A673 (cell line): ENCODE measurements around the gene MYH16. TPM values are rescaled to one million over a fixed set of nuclear protein-coding genes. Genes with fewer than 3 reads are reported as not detected.
"Not testable (repeated sequence)": the region's sequence is repeated elsewhere in the genome, so short reads cannot be mapped to it uniquely, and the experiment has no call there.

Source experiments
- BruUV-seq: library from RNA; stranded (reverse); fragments of 400-500 nt; replicated peaks from 2 replicates; lab custom pipeline; 2021; lab: Mats Ljungman, UMichigan
- CTCF ChIA-PET: fragments of 300-600 bp; sonication (Branson Sonifier 250); formaldehyde crosslinking; loops from one replicate; lab custom pipeline; 2022; ENCODE audit warnings: antibody characterized with exemption; lab: Charles Lee
- POLR2A ChIA-PET: fragments of 300-600 bp; sonication (Branson Sonifier 250); formaldehyde crosslinking; loops from one replicate; lab custom pipeline; 2022; ENCODE audit warnings: antibody characterized with exemption; ENCODE audit not compliant: low non-redundant PET; lab: Charles Lee
- DNase-seq: peaks from one replicate; pipeline ENCODE4 v3.0.0-alpha.2; 2015; ENCODE audit warnings: low spot score
- H3K27ac ChIP-seq: fragments of 200-600 bp; sonication (generic); 2 replicates; pipeline ENCODE4 v1.5.1; 2016; ENCODE audit warnings: mixed run types, low read depth, mild to moderate bottlenecking, mixed read lengths, antibody characterized with exemption, low read length; ENCODE audit not compliant: poor library complexity, severe bottlenecking
- H3K27me3 ChIP-seq: fragments of 200-600 bp; sonication (generic); replicated peaks from 2 replicates; pipeline ENCODE4 v1.6.1; 2017; ENCODE audit warnings: mixed run types, low read depth, mild to moderate bottlenecking, mixed read lengths, antibody characterized with exemption, low read length; ENCODE audit not compliant: insufficient read depth, poor library complexity
- H3K36me3 ChIP-seq: fragments of 200-600 bp; sonication (generic); 2 replicates; pipeline ENCODE4 v1.6.1; 2016; ENCODE audit warnings: mixed run types, mild to moderate bottlenecking, mixed read lengths, antibody characterized with exemption, low read length; ENCODE audit not compliant: insufficient read depth, poor library complexity, severe bottlenecking
- H3K4me1 ChIP-seq: fragments of 200-600 bp; sonication (generic); 2 replicates; pipeline ENCODE4 v1.6.1; 2017; ENCODE audit warnings: mixed run types, mild to moderate bottlenecking, mixed read lengths, antibody characterized with exemption, low read length; ENCODE audit not compliant: insufficient read depth, poor library complexity, severe bottlenecking
- H3K4me3 ChIP-seq: fragments of 200-600 bp; sonication (generic); 2 replicates; pipeline ENCODE4 v1.5.1; 2016; ENCODE audit warnings: low read depth, mixed run types, mild to moderate bottlenecking, mixed read lengths, low read length; ENCODE audit not compliant: poor library complexity, severe bottlenecking
- H3K9me3 ChIP-seq: fragments of 200-600 bp; sonication (generic); 2 replicates; pipeline ENCODE4 v1.6.1; 2016; ENCODE audit warnings: mixed run types, low read depth, mild to moderate bottlenecking, mixed read lengths, antibody characterized with exemption, low read length; ENCODE audit not compliant: poor library complexity, severe bottlenecking
- CTCF ChIP-seq: fragments of 300-800, 200-600 bp; sonication (generic); conservative IDR thresholded peaks from 2 replicates; pipeline ENCODE4 v1.5.1; 2017; ENCODE audit warnings: low read depth, mild to moderate bottlenecking, antibody characterized with exemption, low read length, moderate library complexity, mixed read lengths
- EZH2 ChIP-seq: fragments of 200-600 bp; sonication (generic); IDR thresholded peaks from 2 replicates; pipeline ENCODE4 v1.6.1; 2017; ENCODE audit warnings: borderline replicate concordance, low read depth, mild to moderate bottlenecking, mixed read lengths, antibody characterized with exemption, low read length; ENCODE audit not compliant: poor library complexity, severe bottlenecking
- intact Hi-C: fragments of 100-400 bp; cut with micrococcal nuclease; formaldehyde crosslinking; loops from one replicate; pipeline ENCODE4 v1.10.0; 2022; ENCODE audit not compliant: unreplicated experiment
- total RNA-seq: library from RNA; stranded (reverse); gene quantifications from 2 replicates; pipeline ENCODE4 v1.2.3, GENCODE V29; 2021

MYH16 gene
- total RNA-seq, 1 experiment from 2014 or later = not detected

- ChIA-PET POLR2A (no interaction called here), CTCF (no interaction called here)
- DNase-seq = no peak
- Histone ChIP-seq H3K9me3 (no peaks in the 10 kb centered on the region), H3K4me3 (no peak overlapping the region), H3K4me1 (no peaks in the 10 kb centered on the region), H3K27ac (no peak overlapping the region), H3K36me3 (no peaks in the 10 kb centered on the region), H3K27me3 (no peaks in the 10 kb centered on the region)
- intact Hi-C loops = no loop called here
- TF ChIP-seq EZH2 = no peak
- no TSS peak for BruUV-seq
Observed at GRCh38 chr7:99235925-99236324, 36.7 kb upstream of the MYH16 start.

GRCh38 chr7:99237876-99238275, 34.8 kb upstream of the MYH16 start:
- H3K4me3 ChIP-seq, H3K27me3 ChIP-seq, DNase-seq, H3K4me1 ChIP-seq, POLR2A ChIA-PET, H3K9me3 ChIP-seq, H3K36me3 ChIP-seq, BruUV-seq, intact Hi-C loops, H3K27ac ChIP-seq: not testable (repeated sequence)
- CTCF ChIA-PET = interaction anchor here (0.6 kb wide), 1 partner anchor 366 kb away, joined by 6 read pairs; no protein-coding TSS in a partner anchor

GRCh38 chr7:99238558-99239341, 33.9 kb upstream of the MYH16 start:
- ChIA-PET POLR2A (no interaction called here), CTCF (no interaction called here)
- intact Hi-C loops = no loop called here
- DNase-seq = no peak
- no peaks in the 10 kb centered on the region for H3K27me3 ChIP-seq
- no TSS peak for BruUV-seq
- no peak overlapping the region for H3K4me3 ChIP-seq
- no peaks in the 10 kb centered on the region for H3K4me1 ChIP-seq
- H3K36me3 ChIP-seq = no peaks in the 10 kb centered on the region
- H3K9me3 ChIP-seq = no peaks in the 10 kb centered on the region
- TF ChIP-seq EZH2 (no peak), CTCF (no peak)
- H3K27ac ChIP-seq = no peak overlapping the region

DNA sequence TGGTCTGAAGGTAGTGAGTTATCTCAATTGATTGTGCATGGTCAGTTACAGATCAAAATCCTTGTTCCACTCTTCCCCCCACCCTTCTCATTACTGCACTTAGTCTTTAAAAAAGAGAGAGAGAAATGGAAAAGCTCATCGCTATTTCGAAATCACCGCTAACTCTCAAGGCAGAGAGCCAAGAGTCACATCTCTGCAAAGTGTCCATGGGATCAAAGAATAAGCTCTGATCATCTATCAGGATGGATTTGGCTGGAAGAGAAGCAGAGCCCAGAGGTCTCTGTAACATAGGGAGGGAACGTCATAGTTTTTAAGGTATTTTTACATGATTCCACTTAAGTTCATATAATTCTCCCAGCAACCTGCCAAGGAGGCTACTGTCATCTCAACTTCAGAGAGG, 30.0 kb upstream of the MYH16 start:
- intact Hi-C loops = no loop called here
- Histone ChIP-seq H3K27me3 (no peaks in the 10 kb centered on the region), H3K9me3 (no peaks in the 10 kb centered on the region), H3K4me1 (no peaks in the 10 kb centered on the region), H3K36me3 (no peaks in the 10 kb centered on the region), H3K27ac (no peak overlapping the region), H3K4me3 (no peak overlapping the region)
- POLR2A ChIA-PET = no interaction called here
- TF ChIP-seq EZH2 = no peak
- no peak for TF ChIP-seq CTCF
- CTCF ChIA-PET = no interaction called here
- no peak for DNase-seq
- no TSS peak for BruUV-seq
